ENCODE results near the gene CCDC12.

- TF ChIP-seq PATZ1 (CRISPR knock-in tag; IDR thresholded peaks at IDR 0.05; ENCODE audit: borderline replicate concordance) (no peak), CREB5 (CRISPR knock-in tag; IDR thresholded peaks at IDR 0.05; ENCODE audit: low read depth) (no peak), TSHZ2 (CRISPR knock-in tag; IDR thresholded peaks at IDR 0.05) (no peak), ZFP3 (CRISPR knock-in tag; IDR thresholded peaks at IDR 0.05) (no peak), ZFP30 (CRISPR knock-in tag; IDR thresholded peaks at IDR 0.05) (no peak), ZNF70 (CRISPR knock-in tag; IDR thresholded peaks at IDR 0.05) (no peak)
Measured at GRCh38 chr3:47006145-47006651, 29.7 kb upstream of the CCDC12 start.

Measured in SK-N-SH treated with all-trans-retinoic acid at 6 μM for 48 hours (cell line).